ENCODE data around the gene DBF4B. TPM values are rescaled to one million over a fixed set of nuclear protein-coding genes. Genes with fewer than 3 reads are reported as not detected.

Gene DBF4B
- total RNA-seq, 1 donor from 2014 or later: 5.0 TPM

DNA sequence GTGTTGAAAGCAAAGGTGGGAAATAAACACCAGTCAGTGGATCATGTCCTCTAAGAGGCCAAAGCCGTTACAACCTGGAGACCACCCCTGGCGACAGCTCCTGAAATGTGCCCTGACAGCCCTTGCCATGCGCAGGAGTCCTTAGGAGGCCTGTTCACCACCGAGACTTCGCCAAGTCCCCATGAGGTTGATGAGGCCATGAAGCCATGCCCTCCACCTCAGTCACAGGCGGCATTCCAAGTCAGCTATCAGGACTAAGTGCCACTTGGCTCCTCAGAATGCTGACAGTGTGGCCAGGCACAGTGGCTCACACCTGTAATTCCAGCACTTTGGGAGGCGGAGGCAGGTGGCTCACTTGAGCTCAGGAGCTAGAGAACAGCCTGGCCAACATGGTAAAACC lies 77.5 kb downstream of the DBF4B start:
- ATAC-seq (ENCODE audit: poor library complexity) (peak; percentile 58), DNase-seq (peak; percentile 47)
- intact Hi-C loops (cut with DNase I): no loop called here

DNA sequence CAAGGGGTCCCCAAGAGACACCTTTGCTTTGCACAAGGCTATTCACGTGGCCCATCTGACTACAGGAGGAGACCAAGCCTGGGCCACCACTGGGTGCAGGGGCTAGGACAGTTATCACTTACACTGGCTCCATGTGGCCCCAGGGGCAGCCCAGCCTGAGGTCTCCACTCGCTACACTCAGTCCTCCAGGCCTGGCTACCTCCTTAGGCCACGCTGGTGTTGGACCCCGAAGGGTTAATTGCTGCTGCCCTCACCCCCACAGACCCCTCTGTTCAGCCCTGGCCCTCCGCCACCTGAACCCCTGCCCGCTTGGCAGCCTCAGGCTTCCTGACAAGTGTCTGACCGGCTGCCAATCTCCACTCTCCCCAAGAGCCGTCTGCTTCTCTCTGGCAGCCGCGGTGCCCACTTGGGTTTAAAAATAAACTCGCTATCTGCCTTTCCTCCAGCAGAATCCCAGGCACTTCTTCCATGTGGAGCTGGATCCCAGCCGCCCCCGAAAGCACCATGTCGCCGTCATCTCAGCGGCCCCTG lies 78.2 kb downstream of the DBF4B start:
- DNase-seq: peak; percentile 70
- peak; percentile 84 for ATAC-seq (ENCODE audit: poor library complexity)
- intact Hi-C loops (cut with DNase I): no loop called here

GRCh38 chr17:44787271-44787940 lies 78.9 kb downstream of the DBF4B start:
- intact Hi-C loops (cut with DNase I): no loop called here
- DNase-seq (peak; percentile 38), ATAC-seq (ENCODE audit: poor library complexity) (peak; percentile 5)

- DNase-seq: peak; percentile 22
- ATAC-seq (ENCODE audit: poor library complexity): no peak
- intact Hi-C loops (cut with DNase I): no loop called here
These were observed 79.7 kb downstream of the DBF4B start for GRCh38 chr17:44788139-44788538.

DNA sequence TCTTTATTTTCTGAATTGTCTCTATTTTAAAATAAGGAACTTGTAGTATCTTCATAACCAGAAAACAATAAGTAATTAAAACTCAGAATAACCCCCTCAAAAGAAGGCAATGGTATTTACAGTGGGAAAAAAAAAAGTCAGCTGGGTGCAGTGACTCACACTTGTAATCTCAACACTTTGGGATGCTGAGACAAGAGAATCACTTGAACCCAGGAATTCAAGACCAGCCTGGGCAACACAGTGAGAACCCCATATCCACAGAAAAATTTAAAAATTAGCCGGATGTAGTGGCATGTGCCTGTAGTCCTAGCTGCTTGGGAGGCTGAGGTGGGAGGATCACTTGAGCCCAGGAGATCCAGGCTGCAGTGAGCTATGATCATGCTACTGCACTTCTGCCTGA lies 83.8 kb downstream of the DBF4B start:
- intact Hi-C loops (cut with DNase I): no loop called here
- ATAC-seq (ENCODE audit: poor library complexity) (no peak), DNase-seq (no peak)

- DNase-seq (no peak), ATAC-seq (ENCODE audit: poor library complexity) (peak; percentile 54)
- intact Hi-C loops (cut with DNase I): no loop called here
These were observed 85.7 kb downstream of the DBF4B start for GRCh38 chr17:44793885-44794842.

GRCh38 chr17:44794851-44795413 lies 86.5 kb downstream of the DBF4B start:
- ATAC-seq (ENCODE audit: poor library complexity) (peak; percentile 40), DNase-seq (peak; percentile 22)
- intact Hi-C loops (cut with DNase I): no loop called here

GRCh38 chr17:44795421-44795820 lies 87.0 kb downstream of the DBF4B start:
- intact Hi-C loops (cut with DNase I): no loop called here
- ATAC-seq (ENCODE audit: poor library complexity): no peak
- no peak for DNase-seq

DNA sequence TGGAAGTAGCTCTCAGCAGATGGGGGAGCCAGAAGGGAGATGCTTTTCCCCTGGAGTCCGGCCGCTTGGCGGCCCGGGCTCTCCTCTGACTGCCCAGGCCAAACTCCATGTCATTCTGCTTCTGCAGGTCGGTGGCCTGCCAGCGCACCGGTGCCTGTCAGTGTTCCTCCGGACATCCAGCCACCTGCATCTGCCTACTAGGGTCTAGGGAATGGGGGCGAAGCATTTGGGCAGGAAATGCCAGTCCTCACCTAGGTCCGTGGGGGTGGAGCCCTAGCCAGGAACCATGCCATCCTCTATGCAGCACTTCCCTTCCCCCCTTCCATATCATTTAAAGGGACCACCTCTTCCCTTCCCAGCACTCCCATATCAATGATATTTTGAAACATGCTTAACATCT lies 87.5 kb downstream of the DBF4B start:
- intact Hi-C loops (cut with DNase I): no loop called here
- DNase-seq (no peak), ATAC-seq (ENCODE audit: poor library complexity) (no peak)

GRCh38 chr17:44796731-44797130 lies 88.3 kb downstream of the DBF4B start:
- no peak for ATAC-seq (ENCODE audit: poor library complexity)
- intact Hi-C loops (cut with DNase I): no loop called here
- DNase-seq: no peak

GRCh38 chr17:44797802-44798201 lies 89.3 kb downstream of the DBF4B start:
- DNase-seq (no peak), ATAC-seq (ENCODE audit: poor library complexity) (peak; percentile 72)
- intact Hi-C loops (cut with DNase I): no loop called here

DNA sequence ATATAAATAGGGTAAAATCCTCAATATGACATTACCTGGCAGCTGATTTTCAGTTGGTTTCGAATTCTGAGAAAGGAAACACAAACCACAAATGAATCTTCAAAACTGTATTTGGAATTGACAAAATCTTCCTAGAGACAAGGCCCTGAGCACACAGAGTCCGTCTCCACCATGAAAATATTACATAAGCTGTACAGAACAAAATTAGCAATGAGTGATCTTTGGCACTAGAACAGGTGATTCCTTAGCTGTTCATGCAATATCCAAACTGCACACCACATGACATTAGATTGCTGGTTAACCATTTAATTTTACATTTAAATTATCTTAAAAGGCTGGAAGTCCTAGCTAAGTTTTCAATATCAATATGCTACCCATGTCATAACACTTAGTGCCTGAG lies 89.9 kb downstream of the DBF4B start:
- intact Hi-C loops (cut with DNase I): no loop called here
- DNase-seq (no peak), ATAC-seq (ENCODE audit: poor library complexity) (peak; percentile 72)

Other genes starting within 250 kb of the DBF4B start
- 17.9 TPM for gene GPATCH8, start 205.3 kb upstream of the DBF4B start, total RNA-seq
- 2.6 TPM for gene FZD2, start 151.2 kb upstream of the DBF4B start, total RNA-seq
- not detected for gene MEIOC, start 52.2 kb upstream of the DBF4B start, total RNA-seq
- gene CCDC43, start 18.9 kb upstream of the DBF4B start, total RNA-seq: 26.4 TPM
- gene ADAM11, start 50.3 kb downstream of the DBF4B start, total RNA-seq: 18.5 TPM
- gene GJC1, start 121.6 kb downstream of the DBF4B start, total RNA-seq: 16.1 TPM
- 17.4 TPM for gene HIGD1B, start 139.2 kb downstream of the DBF4B start, total RNA-seq
- gene EFTUD2, start 190.8 kb downstream of the DBF4B start, total RNA-seq: 66.9 TPM
- 4.7 TPM for gene GFAP, start 206.8 kb downstream of the DBF4B start, total RNA-seq
- gene KIF18B, start 239.1 kb downstream of the DBF4B start, total RNA-seq: 1.8 TPM

All from Right ventricle myocardium superior (tissue), 1 donor.